Endodermal cell (in vitro differentiated cells): Measurements from ENCODE around the gene MASP2. TPM values are rescaled to one million over a fixed set of nuclear protein-coding genes. Genes with fewer than 3 reads are reported as not detected.
A peak's percentile ranks its signal among the peaks of the same experiment; 100 is the strongest.

Source experiments
- DNase-seq: peaks from one replicate; pipeline ENCODE4 v3.0.0-alpha.2; 2017
- H3K27ac ChIP-seq: 2 replicates; pipeline ENCODE4 v1.5.1; 2013; ENCODE audit warnings: mild to moderate bottlenecking, low read depth, low read length, moderate library complexity
- H3K27me3 ChIP-seq: 2 replicates; pipeline ENCODE4 v1.6.1; 2013; ENCODE audit warnings: mild to moderate bottlenecking, low read length, moderate library complexity; ENCODE audit not compliant: insufficient read depth, control insufficient read depth, poor library complexity, severe bottlenecking
- H3K36me3 ChIP-seq: 2 replicates; pipeline ENCODE4 v1.7.0; 2013; ENCODE audit warnings: mild to moderate bottlenecking, low read length, moderate library complexity; ENCODE audit not compliant: control insufficient read depth, insufficient read depth
- H3K4me1 ChIP-seq: one replicate; pipeline ENCODE4 v1.7.0; 2013; ENCODE audit warnings: low read length; ENCODE audit not compliant: control insufficient read depth, insufficient read depth
- H3K4me3 ChIP-seq: 2 replicates; pipeline ENCODE4 v1.5.1; 2013; ENCODE audit warnings: mild to moderate bottlenecking, low read length, moderate library complexity
- H3K9ac ChIP-seq: 2 replicates; pipeline ENCODE4 v1.6.1; 2013; ENCODE audit warnings: mild to moderate bottlenecking, low read length, moderate library complexity; ENCODE audit not compliant: poor library complexity, severe bottlenecking; ENCODE audit errors: extremely low read depth
- H3K9me3 ChIP-seq: 2 replicates; pipeline ENCODE4 v1.6.1; 2013; ENCODE audit warnings: mild to moderate bottlenecking, low read length, moderate library complexity; ENCODE audit not compliant: control insufficient read depth
- H3K27ac Mint-ChIP-seq: 2 replicates; pipeline ENCODE4 v1.8.0; 2020; ENCODE audit warnings: mixed read lengths
- H3K27me3 Mint-ChIP-seq: 2 replicates; pipeline ENCODE4 v1.8.0; 2021; ENCODE audit warnings: mild to moderate bottlenecking, mixed read lengths; ENCODE audit not compliant: insufficient read depth
- H3K36me3 Mint-ChIP-seq: 2 replicates; pipeline ENCODE4 v1.8.0; 2020; ENCODE audit warnings: low read depth, mixed read lengths
- H3K4me1 Mint-ChIP-seq: 2 replicates; pipeline ENCODE4 v1.8.0; 2020; ENCODE audit warnings: mixed read lengths
- H3K4me3 Mint-ChIP-seq: 2 replicates; pipeline ENCODE4 v1.8.0; 2020; ENCODE audit warnings: mild to moderate bottlenecking, moderate library complexity, mixed read lengths
- H3K9me3 Mint-ChIP-seq: 2 replicates; pipeline ENCODE4 v1.8.0; 2020; ENCODE audit warnings: mild to moderate bottlenecking, mixed read lengths
- CTCF ChIP-seq: fragments of 200-600 bp; sonication (generic); conservative IDR thresholded peaks from 2 replicates; pipeline ENCODE4 v1.5.0; 2021; ENCODE audit warnings: antibody characterized with exemption, mild to moderate bottlenecking
- WGBS, 2 experiments: methylation state at CpG; one replicate each; pipeline versions ENCODE4 v1.1.5 to v1.1.7; 2013; ENCODE audit warnings: missing lambda C conversion rate in 2 of 2, mixed read lengths in 1 of 2; ENCODE audit not compliant: insufficient coverage in 1 of 2, insufficient read length in 1 of 2; 5-methylcytosine and 5-hydroxymethylcytosine counted together
- total RNA-seq, 2 donors: library from RNA; stranded (reverse); fragmentation: NEBNext Ultra II Directional in 1 of 2; extraction: Animal tissue kit (Norgen Biotek cat#: 25700) in 1 of 2; gene quantifications; 2 replicates in 1 of 2; 3 replicates in 1 of 2; pipeline ENCODE4 v1.2.1, GENCODE V29; 2021

MASP2 gene
- total RNA-seq, 2 donors from 2014 or later, result 0.51 TPM; not detected in 1

DNA sequence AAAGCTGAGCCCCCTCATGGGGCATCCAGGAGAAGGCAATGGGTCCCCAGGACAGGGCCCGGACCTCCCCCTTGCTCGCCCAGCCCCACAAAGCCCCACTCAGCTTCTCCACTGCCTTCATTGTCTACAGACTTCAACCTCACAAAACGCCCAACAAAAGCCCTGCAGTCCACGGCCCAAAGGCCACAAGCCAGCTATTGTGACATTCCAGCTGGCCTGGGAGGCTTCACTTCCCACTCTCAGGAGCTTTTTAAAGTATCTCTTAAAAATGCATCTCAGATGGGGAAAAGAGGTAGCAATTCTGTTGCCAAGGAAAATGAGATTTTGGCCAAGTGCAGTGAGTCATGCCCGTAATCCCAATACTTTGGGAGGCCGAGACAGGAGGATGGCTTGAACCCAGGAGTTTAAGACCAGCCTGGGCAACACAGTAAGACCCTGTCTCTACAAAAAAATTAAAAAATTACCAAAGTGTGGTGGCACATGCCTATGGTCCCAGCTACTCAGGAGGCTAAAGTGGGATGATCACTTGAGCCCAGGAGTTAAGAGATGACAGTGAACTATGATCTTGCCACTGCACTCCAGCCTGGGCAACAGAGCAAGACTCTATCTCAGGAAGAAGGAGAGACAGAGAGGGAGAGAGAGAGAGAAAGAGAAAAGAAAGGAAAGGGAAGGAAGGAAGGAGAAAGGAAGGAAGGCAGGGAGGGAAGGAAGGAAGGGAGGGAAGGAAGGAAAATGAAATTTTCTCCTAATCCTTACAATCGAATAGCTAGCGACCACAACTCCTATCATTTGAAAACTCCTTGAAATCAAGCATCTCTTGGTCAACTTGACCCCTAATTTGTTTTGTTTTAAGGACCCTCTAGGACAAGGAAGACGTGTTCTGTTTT lies 66.0 kb downstream of the MASP2 start:
- Histone ChIP-seq H3K4me1 (no peaks in the 10 kb centered on the region), H3K27me3 (no peaks in the 10 kb centered on the region), H3K9me3 (no peaks in the 10 kb centered on the region), H3K4me3 (no peak overlapping the region), H3K9ac (no peak overlapping the region), H3K27ac (peak overlapping the region; percentile 100), H3K36me3 (no peaks in the 10 kb centered on the region)
- DNase-seq, result peak; percentile 63
- WGBS, 2 experiments, result 82 to 86% methylated on average over 5 to 9 of the region's 9 CpGs
- Mint-ChIP-seq H3K4me3 (peak overlapping the region; percentile 15), H3K4me1 (peaks cover 11% of the 10 kb centered on the region), H3K36me3 (no peaks in the 10 kb centered on the region), H3K9me3 (no peaks in the 10 kb centered on the region), H3K27ac (no peak overlapping the region), H3K27me3 (peaks cover 4% of the 10 kb centered on the region)
- no peak for TF ChIP-seq CTCF

DNA sequence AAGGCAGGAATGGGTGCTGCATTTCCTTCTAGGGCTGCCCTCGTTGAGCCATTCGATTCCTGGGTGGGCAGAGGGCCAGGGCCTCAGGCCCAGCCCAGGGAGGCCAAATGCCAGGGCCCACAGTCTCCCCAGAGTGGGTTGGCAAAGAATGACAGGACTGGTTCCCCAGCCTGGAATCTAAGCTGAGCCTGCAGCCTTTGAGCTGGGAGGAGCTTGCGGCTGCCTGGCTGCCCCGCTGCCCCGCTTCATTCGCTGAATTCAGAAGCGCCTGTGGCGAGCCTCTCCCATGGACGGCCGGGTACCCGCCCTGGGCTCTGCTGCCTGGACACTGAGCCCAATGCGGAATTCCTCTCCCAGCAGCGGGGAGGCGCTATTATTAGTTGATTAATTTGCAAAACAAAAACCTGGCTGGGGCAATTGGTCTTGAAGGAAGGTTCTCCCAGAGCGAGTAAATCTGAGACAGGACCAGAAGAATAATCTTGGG lies 66.9 kb downstream of the MASP2 start:
- H3K9me3 Mint-ChIP-seq, result no peaks in the 10 kb centered on the region
- peak overlapping the region; percentile 100 for H3K27ac ChIP-seq
- peak; percentile 98 for DNase-seq
- WGBS, 2 experiments, result 20 to 27% methylated on average over 12 to 15 of the region's 15 CpGs
- TF ChIP-seq CTCF, result peak; percentile 70
- no peaks in the 10 kb centered on the region for H3K36me3 ChIP-seq
- peak overlapping the region; percentile 15 for H3K4me3 Mint-ChIP-seq
- no peaks in the 10 kb centered on the region for H3K36me3 Mint-ChIP-seq
- H3K4me1 ChIP-seq, result no peaks in the 10 kb centered on the region
- no peaks in the 10 kb centered on the region for H3K27me3 ChIP-seq
- H3K4me1 Mint-ChIP-seq, result peaks cover 11% of the 10 kb centered on the region
- H3K27me3 Mint-ChIP-seq, result peaks cover 4% of the 10 kb centered on the region
- H3K27ac Mint-ChIP-seq, result no peak overlapping the region
- H3K4me3 ChIP-seq, result no peak overlapping the region
- H3K9ac ChIP-seq, result no peak overlapping the region
- no peaks in the 10 kb centered on the region for H3K9me3 ChIP-seq

GRCh38 chr1:10979483-10979920 lies 67.5 kb downstream of the MASP2 start:
- peaks cover 4% of the 10 kb centered on the region for H3K27me3 Mint-ChIP-seq
- H3K4me1 Mint-ChIP-seq, result peaks cover 11% of the 10 kb centered on the region
- Histone ChIP-seq H3K27me3 (no peaks in the 10 kb centered on the region), H3K4me3 (no peak overlapping the region), H3K36me3 (no peaks in the 10 kb centered on the region), H3K27ac (peak overlapping the region; percentile 100), H3K4me1 (no peaks in the 10 kb centered on the region), H3K9me3 (no peaks in the 10 kb centered on the region), H3K9ac (no peak overlapping the region)
- no peak overlapping the region for H3K27ac Mint-ChIP-seq
- H3K36me3 Mint-ChIP-seq, result no peaks in the 10 kb centered on the region
- no peak for TF ChIP-seq CTCF
- no peak overlapping the region for H3K4me3 Mint-ChIP-seq
- no peaks in the 10 kb centered on the region for H3K9me3 Mint-ChIP-seq
- DNase-seq, result no peak
- 84 to 87% methylated on average over 12 to 13 of the region's 13 CpGs for WGBS, 2 experiments
